Measurements from ENCODE around the gene ARID3B. TPM values are rescaled to one million over a fixed set of nuclear protein-coding genes. Genes with fewer than 3 reads are reported as not detected.

The ARID3B gene
- total RNA-seq, 3 donors from 2014 or later, result 10.3 to 14.5 (median 11.5) TPM

DNA sequence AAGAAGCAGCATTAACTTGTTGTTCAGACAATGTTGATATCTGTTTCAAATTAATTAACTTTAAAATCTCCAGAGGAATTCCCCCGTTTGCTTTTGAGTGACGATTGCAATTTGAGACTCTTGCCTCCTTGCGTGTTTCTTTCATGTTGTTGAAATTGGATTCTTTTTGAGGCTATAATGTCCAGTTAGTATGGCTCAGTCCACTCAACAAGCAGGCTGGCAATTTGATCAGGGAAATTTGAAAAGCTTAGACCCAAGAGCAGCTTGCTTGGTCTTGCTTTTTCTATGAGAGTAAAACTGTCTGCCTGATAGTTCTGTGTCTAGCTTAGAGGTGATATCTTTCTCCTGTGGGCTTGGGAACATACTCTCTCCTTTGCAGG is 2.0 kb downstream of the ARID3B start:
- H3K9me3 ChIP-seq, result no peaks in the 10 kb centered on the region
- ATAC-seq (no peak), DNase-seq (no peak)
- no peaks in the 10 kb centered on the region for H3K36me3 ChIP-seq (ENCODE audit: low read depth)
- H3K4me1 ChIP-seq (ENCODE audit: low read depth), result peaks cover 34% of the 10 kb centered on the region
- intact Hi-C loops (cut with DNase I, micrococcal nuclease), result no loop called here
- H3K4me3 ChIP-seq, result no peak overlapping the region
- TF ChIP-seq, protein P1, sequence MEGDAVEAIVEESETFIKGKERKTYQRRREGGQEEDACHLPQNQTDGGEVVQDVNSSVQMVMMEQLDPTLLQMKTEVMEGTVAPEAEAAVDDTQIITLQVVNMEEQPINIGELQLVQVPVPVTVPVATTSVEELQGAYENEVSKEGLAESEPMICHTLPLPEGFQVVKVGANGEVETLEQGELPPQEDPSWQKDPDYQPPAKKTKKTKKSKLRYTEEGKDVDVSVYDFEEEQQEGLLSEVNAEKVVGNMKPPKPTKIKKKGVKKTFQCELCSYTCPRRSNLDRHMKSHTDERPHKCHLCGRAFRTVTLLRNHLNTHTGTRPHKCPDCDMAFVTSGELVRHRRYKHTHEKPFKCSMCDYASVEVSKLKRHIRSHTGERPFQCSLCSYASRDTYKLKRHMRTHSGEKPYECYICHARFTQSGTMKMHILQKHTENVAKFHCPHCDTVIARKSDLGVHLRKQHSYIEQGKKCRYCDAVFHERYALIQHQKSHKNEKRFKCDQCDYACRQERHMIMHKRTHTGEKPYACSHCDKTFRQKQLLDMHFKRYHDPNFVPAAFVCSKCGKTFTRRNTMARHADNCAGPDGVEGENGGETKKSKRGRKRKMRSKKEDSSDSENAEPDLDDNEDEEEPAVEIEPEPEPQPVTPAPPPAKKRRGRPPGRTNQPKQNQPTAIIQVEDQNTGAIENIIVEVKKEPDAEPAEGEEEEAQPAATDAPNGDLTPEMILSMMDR (IDR thresholded peaks at IDR 0.05), result no peak

DNA sequence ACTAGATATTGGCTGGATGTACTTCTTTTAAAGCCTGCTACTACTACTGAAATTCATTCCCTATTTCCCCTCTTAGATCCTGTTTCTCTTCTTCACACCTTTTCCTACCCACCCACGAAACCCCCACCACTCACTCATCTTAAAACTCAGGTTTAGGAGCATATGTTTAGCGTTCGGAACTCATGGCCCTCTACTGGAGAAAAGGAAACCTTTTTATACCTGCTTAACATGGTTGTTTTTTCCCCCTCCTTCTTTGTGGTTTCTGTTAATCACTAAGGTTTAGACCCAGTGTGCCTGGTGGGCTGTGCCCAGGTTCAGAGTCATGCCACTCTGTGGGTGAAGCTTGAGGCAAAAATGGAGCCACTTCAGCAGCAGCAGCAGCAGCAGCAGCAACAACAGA is 2.6 kb downstream of the ARID3B start:
- ATAC-seq, result no peak
- Histone ChIP-seq H3K9me3 (no peaks in the 10 kb centered on the region), H3K36me3 (ENCODE audit: low read depth) (no peaks in the 10 kb centered on the region), H3K4me3 (no peak overlapping the region), H3K4me1 (ENCODE audit: low read depth) (peaks cover 34% of the 10 kb centered on the region)
- TF ChIP-seq, protein P1 (IDR thresholded peaks at IDR 0.05), result no peak
- intact Hi-C loops (cut with DNase I, micrococcal nuclease), result no loop called here
- no peak for DNase-seq

DNA sequence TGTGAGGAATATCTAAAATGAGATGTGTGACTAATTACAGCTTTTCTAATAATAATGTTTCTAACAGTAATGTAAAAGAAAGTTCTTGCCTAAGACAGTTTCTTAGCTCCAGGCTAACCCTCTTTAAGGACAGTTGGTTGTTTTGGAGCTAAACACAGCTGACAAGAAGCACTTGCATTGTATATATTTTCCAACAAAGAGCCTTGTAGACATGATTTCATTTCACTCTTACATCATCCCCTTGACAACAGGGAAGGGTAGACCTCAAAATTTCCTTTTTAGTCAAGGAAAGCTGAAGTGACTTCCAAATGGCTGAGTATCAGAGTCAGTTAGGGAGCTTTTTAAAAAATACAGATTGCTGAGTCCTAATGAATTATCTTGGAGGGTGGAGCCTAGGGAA is 4.1 kb downstream of the ARID3B start:
- TF ChIP-seq, protein P1 (IDR thresholded peaks at IDR 0.05), result no peak
- Histone ChIP-seq H3K9me3 (no peaks in the 10 kb centered on the region), H3K36me3 (ENCODE audit: low read depth) (no peaks in the 10 kb centered on the region), H3K4me1 (ENCODE audit: low read depth) (peaks cover 28% of the 10 kb centered on the region), H3K4me3 (no peak overlapping the region)
- ATAC-seq (no peak), DNase-seq (no peak)
- intact Hi-C loops (cut with DNase I, micrococcal nuclease), result no loop called here

DNA sequence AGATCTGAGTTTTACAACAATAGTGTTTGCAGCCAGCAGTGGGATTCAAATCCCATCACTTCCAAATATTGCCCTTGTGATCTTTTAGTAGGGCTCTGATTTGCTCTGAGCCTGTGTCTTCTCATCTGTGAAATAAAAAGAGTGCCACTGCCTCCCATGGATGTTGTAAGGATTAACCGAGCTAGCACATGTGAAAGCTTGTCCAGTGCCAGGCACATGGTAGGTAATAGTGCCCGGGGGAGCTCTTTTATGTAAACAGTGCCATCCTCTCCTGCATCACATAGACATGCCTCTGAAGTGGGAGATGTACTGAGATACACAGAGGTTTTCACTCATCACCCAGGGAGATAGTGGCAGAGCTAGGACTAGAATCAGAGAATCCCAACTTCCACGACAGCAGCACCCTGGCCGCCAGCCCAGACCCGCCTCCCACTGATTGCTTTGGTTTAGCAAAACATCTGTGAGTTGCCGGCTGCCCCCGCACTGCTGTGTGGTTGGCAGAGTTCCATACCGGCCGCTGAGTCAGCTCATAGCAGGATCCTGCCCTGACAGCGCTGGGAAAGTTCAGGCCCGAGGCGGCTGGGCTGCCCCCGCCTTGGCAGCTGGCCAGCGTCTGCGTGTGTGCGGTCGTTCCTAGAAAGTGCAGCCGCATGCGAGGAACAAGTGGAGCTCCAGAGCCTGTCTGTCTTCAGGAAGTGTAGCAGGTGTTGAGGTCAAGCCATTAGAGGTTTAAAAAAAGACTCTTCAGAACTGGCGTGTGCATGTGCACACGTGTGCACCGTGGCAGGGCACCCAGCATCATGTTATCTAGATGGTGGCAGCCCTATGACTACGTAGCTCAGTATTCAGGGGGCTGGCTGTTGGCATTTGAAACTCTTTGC is 5.0 kb downstream of the ARID3B start:
- intact Hi-C loops (cut with DNase I, micrococcal nuclease), result no loop called here
- no peaks in the 10 kb centered on the region for H3K9me3 ChIP-seq
- TF ChIP-seq, protein P1 (IDR thresholded peaks at IDR 0.05), result no peak
- DNase-seq (peak; percentile 95 to 97 (median 95)), ATAC-seq (peak; percentile 89)
- peaks cover 26% of the 10 kb centered on the region for H3K4me1 ChIP-seq (ENCODE audit: low read depth)
- H3K36me3 ChIP-seq (ENCODE audit: low read depth), result no peaks in the 10 kb centered on the region
- no peak overlapping the region for H3K4me3 ChIP-seq

DNA sequence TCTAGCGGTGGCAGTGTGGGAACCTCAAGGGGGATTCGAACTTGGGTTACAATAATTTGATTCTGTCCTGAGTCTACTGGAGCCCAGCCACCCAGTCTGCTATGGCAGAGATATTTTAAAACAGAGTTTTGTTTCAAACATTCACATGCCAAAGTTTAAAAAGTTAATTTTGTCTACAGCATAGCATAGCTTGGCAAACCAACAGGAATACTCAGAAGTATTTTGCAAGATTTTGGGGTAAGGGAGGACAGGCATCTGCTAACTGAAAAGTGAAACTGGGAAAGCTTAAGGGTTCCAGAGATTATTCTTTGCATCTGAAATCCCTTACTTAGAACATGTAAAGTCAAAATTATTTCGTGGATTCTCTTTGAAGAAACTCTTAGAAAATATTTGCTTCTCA is 6.6 kb downstream of the ARID3B start:
- H3K36me3 ChIP-seq (ENCODE audit: low read depth), result no peaks in the 10 kb centered on the region
- no peak for DNase-seq
- TF ChIP-seq, protein P1 (IDR thresholded peaks at IDR 0.05), result no peak
- intact Hi-C loops (cut with DNase I, micrococcal nuclease), result no loop called here
- H3K4me1 ChIP-seq (ENCODE audit: low read depth), result peaks cover 20% of the 10 kb centered on the region
- no peak overlapping the region for H3K4me3 ChIP-seq
- no peak for ATAC-seq
- H3K9me3 ChIP-seq, result no peaks in the 10 kb centered on the region

Data from mucosa of descending colon (tissue), 3 donors.